ENCODE measurements around the gene ARPC5.

ARPC5 gene

DNA sequence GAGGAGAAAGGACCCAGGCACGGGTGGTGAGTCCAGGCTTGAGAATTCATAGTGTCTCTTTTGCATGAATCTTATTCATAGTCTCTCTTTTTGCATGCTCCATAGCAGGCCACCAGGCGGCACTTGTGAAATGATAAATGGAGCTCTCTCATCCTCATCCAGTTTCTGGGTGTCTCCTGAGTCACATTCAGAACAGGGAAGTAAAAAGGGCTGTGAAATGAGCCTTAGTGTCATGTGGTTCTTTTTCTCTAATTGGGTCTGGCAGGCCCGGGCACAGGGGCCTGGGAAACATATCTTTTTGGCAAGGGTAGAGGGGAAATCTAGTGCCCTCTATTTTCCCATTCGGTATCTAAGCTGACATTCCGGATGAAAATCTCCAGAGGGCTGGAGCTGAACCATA, 26.3 kb downstream of the ARPC5 start:
- H3K27ac ChIP-seq = no peak overlapping the region
- CTCF ChIA-PET = interaction anchor here (0.6 to 1.1 kb wide), 3 partner anchors 13 to 306 kb away, joined by 3 to 4 read pairs (median 3); no protein-coding TSS in a partner anchor
- TF ChIP-seq, protein P1, sequence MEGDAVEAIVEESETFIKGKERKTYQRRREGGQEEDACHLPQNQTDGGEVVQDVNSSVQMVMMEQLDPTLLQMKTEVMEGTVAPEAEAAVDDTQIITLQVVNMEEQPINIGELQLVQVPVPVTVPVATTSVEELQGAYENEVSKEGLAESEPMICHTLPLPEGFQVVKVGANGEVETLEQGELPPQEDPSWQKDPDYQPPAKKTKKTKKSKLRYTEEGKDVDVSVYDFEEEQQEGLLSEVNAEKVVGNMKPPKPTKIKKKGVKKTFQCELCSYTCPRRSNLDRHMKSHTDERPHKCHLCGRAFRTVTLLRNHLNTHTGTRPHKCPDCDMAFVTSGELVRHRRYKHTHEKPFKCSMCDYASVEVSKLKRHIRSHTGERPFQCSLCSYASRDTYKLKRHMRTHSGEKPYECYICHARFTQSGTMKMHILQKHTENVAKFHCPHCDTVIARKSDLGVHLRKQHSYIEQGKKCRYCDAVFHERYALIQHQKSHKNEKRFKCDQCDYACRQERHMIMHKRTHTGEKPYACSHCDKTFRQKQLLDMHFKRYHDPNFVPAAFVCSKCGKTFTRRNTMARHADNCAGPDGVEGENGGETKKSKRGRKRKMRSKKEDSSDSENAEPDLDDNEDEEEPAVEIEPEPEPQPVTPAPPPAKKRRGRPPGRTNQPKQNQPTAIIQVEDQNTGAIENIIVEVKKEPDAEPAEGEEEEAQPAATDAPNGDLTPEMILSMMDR (conservative IDR thresholded peaks at IDR 0.05; ENCODE audit: low read depth) = no peak
- POLR2A ChIA-PET (ENCODE audit: low non-redundant PET) = no interaction called here
- no peak for DNase-seq (ENCODE audit: low spot score)

DNA sequence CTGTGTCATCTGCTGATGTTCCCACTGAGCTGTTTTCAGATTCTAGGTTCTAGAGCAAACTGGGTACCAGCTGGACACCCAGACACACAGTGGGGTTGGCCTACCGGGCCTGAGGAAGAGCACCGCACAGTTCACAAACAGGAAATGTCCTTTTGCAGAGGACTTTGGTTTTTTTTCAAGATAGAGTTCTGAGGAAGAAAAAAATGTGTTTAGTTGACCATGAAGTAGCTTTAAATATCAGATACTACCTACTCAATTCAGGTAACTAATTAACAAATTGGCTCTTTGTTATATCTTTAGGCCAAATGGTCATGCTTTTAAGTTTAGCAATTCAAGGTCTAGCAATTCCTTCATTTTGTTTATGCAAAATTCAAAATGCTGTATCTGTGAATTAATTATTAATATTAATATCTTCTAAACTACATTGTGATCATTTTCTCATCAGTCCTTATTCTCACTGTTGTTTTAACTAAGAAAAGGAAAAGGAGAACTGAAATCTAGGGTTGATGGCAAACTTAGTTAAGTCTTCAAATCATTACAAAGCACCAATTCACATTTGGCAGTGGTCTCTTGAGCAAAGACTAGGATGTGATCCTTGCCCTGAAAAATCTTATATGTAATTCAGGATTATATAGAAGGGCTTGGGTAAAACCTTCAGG, 28.1 kb downstream of the ARPC5 start:
- H3K27ac ChIP-seq = peak overlapping the region; percentile 61; the same call in 1 of the 2 replicates
- TF ChIP-seq, protein P1 (conservative IDR thresholded peaks at IDR 0.05; ENCODE audit: low read depth) = no peak
- DNase-seq (ENCODE audit: low spot score) = no peak
- CTCF ChIA-PET = interaction anchor here (0.6 kb wide), 1 partner anchor 68 kb away, joined by 3 read pairs; no protein-coding TSS in a partner anchor
- POLR2A ChIA-PET (ENCODE audit: low non-redundant PET) = no interaction called here

DNA sequence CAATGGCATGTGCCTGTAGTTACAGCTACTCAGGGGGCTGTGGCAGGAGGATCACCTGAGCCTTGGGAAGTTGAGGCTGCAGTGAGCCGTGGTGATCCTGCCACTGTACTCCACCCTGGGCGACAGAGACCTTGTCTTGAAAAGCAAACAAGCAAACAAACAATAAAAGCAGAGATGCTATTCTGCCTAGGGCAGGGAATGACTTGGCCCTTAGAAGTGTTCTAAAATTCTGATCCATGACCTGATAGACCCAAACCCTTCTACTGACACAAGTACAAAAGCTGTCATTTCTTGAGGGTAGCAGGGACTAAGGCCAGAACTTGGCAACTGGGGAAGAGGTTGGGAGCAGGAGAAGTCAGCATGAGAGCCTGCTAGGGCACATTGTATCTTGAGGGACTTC, 29.7 kb downstream of the ARPC5 start:
- CTCF ChIA-PET = no interaction called here
- POLR2A ChIA-PET (ENCODE audit: low non-redundant PET) = no interaction called here
- no peak overlapping the region for H3K27ac ChIP-seq
- TF ChIP-seq, protein P1 (conservative IDR thresholded peaks at IDR 0.05; ENCODE audit: low read depth) = no peak
- no peak for DNase-seq (ENCODE audit: low spot score)

DNA sequence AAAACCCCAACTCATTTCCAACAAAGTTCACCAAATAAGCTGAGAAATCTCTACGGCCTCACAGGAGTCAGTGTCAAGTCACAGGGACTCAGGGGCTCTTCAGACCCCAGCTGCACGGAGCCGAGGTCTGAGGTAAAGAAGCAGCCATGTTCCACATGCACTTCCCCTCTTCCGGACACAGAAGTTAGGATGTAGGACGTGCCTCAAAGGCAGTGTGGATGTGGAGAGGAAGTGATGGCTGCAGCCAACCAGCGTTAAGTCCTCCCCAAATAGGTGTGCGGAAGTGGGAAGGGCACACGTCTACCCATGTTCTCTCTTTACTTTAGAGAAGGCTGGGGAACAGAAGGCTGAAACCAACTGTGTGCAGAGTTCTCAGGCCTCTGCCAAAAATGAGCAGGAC, 30.8 kb downstream of the ARPC5 start:
- TF ChIP-seq, protein P1 (conservative IDR thresholded peaks at IDR 0.05; ENCODE audit: low read depth) = no peak
- POLR2A ChIA-PET (ENCODE audit: low non-redundant PET) = no interaction called here
- no peak overlapping the region for H3K27ac ChIP-seq
- DNase-seq (ENCODE audit: low spot score) = no peak
- CTCF ChIA-PET = no interaction called here

DNA sequence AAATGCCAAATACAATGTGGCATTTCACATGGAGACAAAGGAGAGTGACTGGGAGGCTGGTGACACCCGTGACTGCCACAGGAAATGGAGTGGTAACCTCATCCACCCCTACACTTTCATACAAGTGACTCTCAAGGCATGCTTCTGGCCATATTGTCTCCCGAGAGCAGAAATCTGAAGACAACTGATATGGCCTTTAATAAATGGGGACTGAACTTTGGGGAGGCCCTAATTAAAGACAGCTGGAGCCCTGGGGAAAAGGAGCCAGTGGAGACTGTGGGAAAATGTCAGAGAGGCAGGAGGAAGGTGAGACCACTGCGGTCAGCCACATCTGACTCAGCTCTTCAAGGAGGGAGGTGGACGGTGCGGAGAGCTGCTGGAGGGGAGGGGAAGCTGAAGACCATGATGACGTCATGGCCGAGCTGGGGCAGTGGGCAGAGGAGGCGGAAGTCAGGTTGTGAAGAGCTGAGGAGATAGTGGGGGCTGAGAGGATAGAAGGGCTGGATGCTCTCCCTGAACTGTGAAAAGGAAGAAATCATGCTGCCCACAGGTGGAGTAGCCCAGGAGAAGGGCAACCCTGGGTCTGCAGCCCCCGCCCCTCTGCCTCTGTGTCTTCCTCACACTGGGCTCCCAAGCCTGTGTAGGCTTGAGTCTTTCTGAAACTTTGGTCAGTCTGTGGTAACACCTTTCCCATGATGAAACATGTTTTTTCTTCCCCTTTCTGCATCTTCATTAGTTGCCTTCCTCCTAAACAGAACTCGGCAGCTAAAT, 31.4 kb downstream of the ARPC5 start:
- no peak overlapping the region for H3K27ac ChIP-seq
- TF ChIP-seq, protein P1 (conservative IDR thresholded peaks at IDR 0.05; ENCODE audit: low read depth) = no peak
- ChIA-PET POLR2A (ENCODE audit: low non-redundant PET) (no interaction called here), CTCF (no interaction called here)
- no peak for DNase-seq (ENCODE audit: low spot score)

DNA sequence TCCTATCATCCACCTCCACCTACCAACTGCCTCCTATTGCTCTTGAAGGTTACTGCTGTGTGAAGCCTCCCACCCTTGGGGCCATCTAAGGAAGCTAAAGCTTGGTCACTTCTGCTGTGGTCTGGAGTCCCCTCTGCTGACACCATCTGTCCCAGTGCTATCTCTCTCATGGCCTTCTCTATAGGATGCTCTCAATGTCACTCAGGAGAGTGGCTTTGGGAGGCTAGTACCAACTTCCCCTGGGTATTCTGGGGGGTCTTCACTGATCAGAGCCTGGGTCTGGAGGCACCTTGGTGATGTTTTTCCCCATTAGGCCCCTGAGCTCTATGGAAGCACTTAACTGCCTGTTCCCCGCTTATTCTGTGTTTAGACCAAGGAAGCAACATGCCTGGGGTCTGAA, 33.1 kb downstream of the ARPC5 start:
- H3K27ac ChIP-seq = no peak overlapping the region
- no peak for DNase-seq (ENCODE audit: low spot score)
- TF ChIP-seq, protein P1 (conservative IDR thresholded peaks at IDR 0.05; ENCODE audit: low read depth) = no peak
- CTCF ChIA-PET = interaction anchor here (0.6 to 0.7 kb wide), 2 partner anchors 309 to 512 kb away, joined by 4 read pairs; no protein-coding TSS in a partner anchor
- POLR2A ChIA-PET (ENCODE audit: low non-redundant PET) = no interaction called here
